ENCODE measurements around the gene CAMLG.
"Not testable (repeated sequence)": the region's sequence is repeated elsewhere in the genome, so short reads cannot be mapped to it uniquely, and the experiment has no call there.

CAMLG gene

GRCh38 chr5:134738133-134738962 is at the start of gene CAMLG:
Gene CAMLG (plus strand): TSS chr5:134738548. CDS start chr5:134738621, 73 bp downstream.
- peak; percentile 97 for DNase-seq (ENCODE audit: low spot score)

- not testable (repeated sequence) for DNase-seq (ENCODE audit: low spot score)
Measured at GRCh38 chr5:134690144-134690543, 48.2 kb upstream of the CAMLG start.

GRCh38 chr5:134692722-134693121 is 45.6 kb upstream of the CAMLG start:
- no peak for DNase-seq (ENCODE audit: low spot score)

GRCh38 chr5:134708301-134708700 is 30.0 kb upstream of the CAMLG start:
- no peak for DNase-seq (ENCODE audit: low spot score)

- DNase-seq (ENCODE audit: low spot score) = no peak
Measured at GRCh38 chr5:134714120-134714519, 24.2 kb upstream of the CAMLG start.

- DNase-seq (ENCODE audit: low spot score) = no peak
Measured at GRCh38 chr5:134714541-134714940, 23.8 kb upstream of the CAMLG start.

GRCh38 chr5:134715466-134715865 is 22.9 kb upstream of the CAMLG start:
- not testable (repeated sequence) for DNase-seq (ENCODE audit: low spot score)

- DNase-seq (ENCODE audit: low spot score) = no peak
Measured at GRCh38 chr5:134724872-134725271, 13.5 kb upstream of the CAMLG start.

GRCh38 chr5:134732819-134733218 is 5.5 kb upstream of the CAMLG start:
- DNase-seq (ENCODE audit: low spot score) = no peak

GRCh38 chr5:134735243-134735642 is 3.1 kb upstream of the CAMLG start:
- DNase-seq (ENCODE audit: low spot score) = no peak

GRCh38 chr5:134736173-134736812 is 2.1 kb upstream of the CAMLG start:
- DNase-seq (ENCODE audit: low spot score) = no peak

GRCh38 chr5:134738963-134739661 is 764 bp downstream of the CAMLG start:
- peak; percentile 46 for DNase-seq (ENCODE audit: low spot score)

- DNase-seq (ENCODE audit: low spot score) = no peak
Measured at GRCh38 chr5:134741052-134741451, 2.7 kb downstream of the CAMLG start.

GRCh38 chr5:134742134-134742533 is 3.8 kb downstream of the CAMLG start:
- no peak for DNase-seq (ENCODE audit: low spot score)

GRCh38 chr5:134749415-134749814 is 11.1 kb downstream of the CAMLG start:
- no peak for DNase-seq (ENCODE audit: low spot score)

- DNase-seq (ENCODE audit: low spot score) = no peak
Measured at GRCh38 chr5:134758176-134758503, 19.8 kb downstream of the CAMLG start.

- peak; percentile 98 for DNase-seq (ENCODE audit: low spot score)
Measured at GRCh38 chr5:134758504-134759341, 20.4 kb downstream of the CAMLG start, which contains the start of gene DDX46. Gene DDX46 (plus strand): TSS chr5:134758779. CDS start chr5:134758939, 160 bp downstream.

- DNase-seq (ENCODE audit: low spot score) = not testable (repeated sequence)
Measured at GRCh38 chr5:134767528-134768291, 29.4 kb downstream of the CAMLG start.

GRCh38 chr5:134769206-134769605 is 30.9 kb downstream of the CAMLG start:
- DNase-seq (ENCODE audit: low spot score) = no peak

GRCh38 chr5:134772461-134773125 is 34.2 kb downstream of the CAMLG start:
- no peak for DNase-seq (ENCODE audit: low spot score)

GRCh38 chr5:134777366-134777765 is 39.0 kb downstream of the CAMLG start:
- no peak for DNase-seq (ENCODE audit: low spot score)

Measured in AG20443 (cell line).